HepG2 (cell line): Measurements from ENCODE around the gene TAS1R3. TPM values are rescaled to one million over a fixed set of nuclear protein-coding genes. Genes with fewer than 3 reads are reported as not detected.

Experiments used
- MAFF ChIP-seq: IDR thresholded peaks from 2 replicates; pipeline ENCODE4 v1.6.1; 2011; ENCODE audit warnings: low read depth, low read length, improper control_type of control experiment
- NR3C1 ChIP-seq: sonication (generic); formaldehyde crosslinking; IDR thresholded peaks from 2 replicates; pipeline ENCODE4 v1.4.0; 2020; ENCODE audit warnings: missing genetic modification reagents
- RXRA ChIP-seq: sonication (generic); formaldehyde crosslinking; IDR thresholded peaks from 2 replicates; pipeline ENCODE4 v1.5.1; 2020; ENCODE audit warnings: missing genetic modification reagents
- TARDBP ChIP-seq: sonication (generic); formaldehyde crosslinking; IDR thresholded peaks from 2 replicates; pipeline ENCODE4 v1.8.0; 2022; ENCODE audit warnings: mild to moderate bottlenecking, missing genetic modification reagents
- ZC3H13 ChIP-seq: sonication (generic); formaldehyde crosslinking; IDR thresholded peaks from 2 replicates; pipeline ENCODE4 v1.8.1; 2023; ENCODE audit warnings: mild to moderate bottlenecking, missing genetic modification reagents, moderate library complexity
- ZNF225 ChIP-seq: sonication (generic); formaldehyde crosslinking; IDR thresholded peaks from 2 replicates; pipeline ENCODE4 v1.4.0; 2020; ENCODE audit warnings: mild to moderate bottlenecking, missing genetic modification reagents
- ZNF350 ChIP-seq: sonication (generic); formaldehyde crosslinking; IDR thresholded peaks from 2 replicates; pipeline ENCODE4 v1.4.0; 2020; ENCODE audit warnings: mild to moderate bottlenecking, low read depth, missing genetic modification reagents, borderline replicate concordance
- polyA plus RNA-seq, 8 experiments: library from polyadenylated mRNA; depleted of rRNA in 3 of 8; stranded (reverse) in 7 of 8; unstranded in 1 of 8; fragments of >200 nt; fragmentation: Illumina TruSeq in 4 of 8; extraction: Trizol in 4 of 8; gene quantifications; 2 replicates each; pipeline versions ENCODE4 v1.2.1 to v1.2.3, GENCODE V29; 2011 to 2016; ENCODE audit warnings: low read depth in 4 of 8, missing spikeins in 1 of 8, mixed read lengths in 1 of 8; ENCODE audit not compliant: insufficient read depth in 1 of 8
- total RNA-seq, 5 experiments: library from RNA; depleted of rRNA; stranded (reverse); fragments of >200 nt; fragmentation: Illumina TruSeq; extraction: Trizol; gene quantifications; 2 replicates each; pipeline ENCODE4 v1.2.3, GENCODE V29; 2016; ENCODE audit warnings: low read depth in 1 of 5
- TF ChIP-seq, protein P1 (sequence below): sonication (generic); formaldehyde crosslinking; IDR thresholded peaks from 2 replicates; pipeline ENCODE4 v1.4.0; 2020; ENCODE audit warnings: missing genetic modification reagents
- TF ChIP-seq, protein P2 (sequence below): sonication (generic); formaldehyde crosslinking; IDR thresholded peaks from 2 replicates; pipeline ENCODE4 v1.5.0; 2020; ENCODE audit warnings: mild to moderate bottlenecking, missing genetic modification reagents
- TF ChIP-seq, protein P3 (sequence below): IDR thresholded peaks from 2 replicates; pipeline ENCODE4 v1.6.1; 2012; ENCODE audit warnings: low read length, improper control_type of control experiment
- TF ChIP-seq, protein P4 (sequence below): IDR thresholded peaks from 2 replicates; pipeline ENCODE4 v1.6.1; 2016; ENCODE audit warnings: mild to moderate bottlenecking
- TF ChIP-seq, protein P5 (sequence below): sonication (generic); formaldehyde crosslinking; IDR thresholded peaks from 2 replicates; pipeline ENCODE4 v1.4.0; 2020; ENCODE audit warnings: missing genetic modification reagents, mild to moderate bottlenecking, borderline replicate concordance

TAS1R3 gene
- total and polyA plus RNA-seq, 2 of the 13 experiments (the other 11 are each of a cell fraction or from before 2014, with no cell fraction given) = 0.13 to 0.15 TPM

DNA sequence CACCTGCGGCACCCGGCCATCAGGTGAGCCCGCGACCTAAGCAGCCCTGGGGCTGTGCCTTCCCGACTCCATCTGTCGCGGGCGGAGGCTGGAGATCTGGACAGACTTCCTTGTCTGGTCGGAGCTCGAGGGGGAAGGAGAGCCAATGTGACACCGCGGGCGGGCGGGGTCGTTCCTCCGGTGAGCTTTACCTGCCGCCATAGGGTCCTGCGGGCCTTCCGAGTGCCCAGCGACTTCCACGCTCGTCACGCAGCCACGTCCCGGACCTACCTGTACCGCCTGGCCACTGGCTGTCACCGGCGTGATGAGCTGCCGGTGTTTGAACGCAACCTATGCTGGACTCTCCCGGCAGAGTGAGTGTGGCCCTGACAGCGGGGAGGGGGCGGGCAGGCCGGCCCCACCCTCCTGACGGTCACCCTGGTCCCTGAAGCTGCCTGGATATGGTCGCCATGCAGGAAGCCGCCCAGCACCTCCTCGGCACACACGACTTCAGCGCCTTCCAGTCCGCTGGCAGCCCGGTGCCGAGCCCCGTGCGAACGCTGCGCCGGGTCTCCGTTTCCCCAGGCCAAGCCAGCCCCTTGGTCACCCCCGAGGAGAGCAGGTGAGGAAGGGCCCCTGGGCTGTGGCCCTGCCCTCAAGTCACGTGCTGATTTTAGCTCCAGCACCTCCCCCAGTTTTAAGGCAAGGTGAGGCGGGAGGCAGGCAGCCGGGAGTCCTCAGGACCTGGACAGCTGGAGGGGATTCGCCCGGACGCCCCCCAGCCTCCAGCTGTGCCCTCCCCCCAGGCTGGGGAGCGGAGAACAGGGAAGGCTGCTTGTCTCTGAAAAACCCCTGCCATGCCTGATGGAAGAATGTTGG is 21.6 kb upstream of the TAS1R3 start (continued):
- TF ChIP-seq, protein P1, sequence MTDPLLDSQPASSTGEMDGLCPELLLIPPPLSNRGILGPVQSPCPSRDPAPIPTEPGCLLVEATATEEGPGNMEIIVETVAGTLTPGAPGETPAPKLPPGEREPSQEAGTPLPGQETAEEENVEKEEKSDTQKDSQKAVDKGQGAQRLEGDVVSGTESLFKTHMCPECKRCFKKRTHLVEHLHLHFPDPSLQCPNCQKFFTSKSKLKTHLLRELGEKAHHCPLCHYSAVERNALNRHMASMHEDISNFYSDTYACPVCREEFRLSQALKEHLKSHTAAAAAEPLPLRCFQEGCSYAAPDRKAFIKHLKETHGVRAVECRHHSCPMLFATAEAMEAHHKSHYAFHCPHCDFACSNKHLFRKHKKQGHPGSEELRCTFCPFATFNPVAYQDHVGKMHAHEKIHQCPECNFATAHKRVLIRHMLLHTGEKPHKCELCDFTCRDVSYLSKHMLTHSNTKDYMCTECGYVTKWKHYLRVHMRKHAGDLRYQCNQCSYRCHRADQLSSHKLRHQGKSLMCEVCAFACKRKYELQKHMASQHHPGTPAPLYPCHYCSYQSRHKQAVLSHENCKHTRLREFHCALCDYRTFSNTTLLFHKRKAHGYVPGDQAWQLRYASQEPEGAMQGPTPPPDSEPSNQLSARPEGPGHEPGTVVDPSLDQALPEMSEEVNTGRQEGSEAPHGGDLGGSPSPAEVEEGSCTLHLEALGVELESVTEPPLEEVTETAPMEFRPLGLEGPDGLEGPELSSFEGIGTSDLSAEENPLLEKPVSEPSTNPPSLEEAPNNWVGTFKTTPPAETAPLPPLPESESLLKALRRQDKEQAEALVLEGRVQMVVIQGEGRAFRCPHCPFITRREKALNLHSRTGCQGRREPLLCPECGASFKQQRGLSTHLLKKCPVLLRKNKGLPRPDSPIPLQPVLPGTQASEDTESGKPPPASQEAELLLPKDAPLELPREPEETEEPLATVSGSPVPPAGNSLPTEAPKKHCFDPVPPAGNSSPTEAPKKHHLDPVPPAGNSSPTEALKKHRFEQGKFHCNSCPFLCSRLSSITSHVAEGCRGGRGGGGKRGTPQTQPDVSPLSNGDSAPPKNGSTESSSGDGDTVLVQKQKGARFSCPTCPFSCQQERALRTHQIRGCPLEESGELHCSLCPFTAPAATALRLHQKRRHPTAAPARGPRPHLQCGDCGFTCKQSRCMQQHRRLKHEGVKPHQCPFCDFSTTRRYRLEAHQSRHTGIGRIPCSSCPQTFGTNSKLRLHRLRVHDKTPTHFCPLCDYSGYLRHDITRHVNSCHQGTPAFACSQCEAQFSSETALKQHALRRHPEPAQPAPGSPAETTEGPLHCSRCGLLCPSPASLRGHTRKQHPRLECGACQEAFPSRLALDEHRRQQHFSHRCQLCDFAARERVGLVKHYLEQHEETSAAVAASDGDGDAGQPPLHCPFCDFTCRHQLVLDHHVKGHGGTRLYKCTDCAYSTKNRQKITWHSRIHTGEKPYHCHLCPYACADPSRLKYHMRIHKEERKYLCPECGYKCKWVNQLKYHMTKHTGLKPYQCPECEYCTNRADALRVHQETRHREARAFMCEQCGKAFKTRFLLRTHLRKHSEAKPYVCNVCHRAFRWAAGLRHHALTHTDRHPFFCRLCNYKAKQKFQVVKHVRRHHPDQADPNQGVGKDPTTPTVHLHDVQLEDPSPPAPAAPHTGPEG (CRISPR knock-in tag) = no peak
- TF ChIP-seq, protein P2, sequence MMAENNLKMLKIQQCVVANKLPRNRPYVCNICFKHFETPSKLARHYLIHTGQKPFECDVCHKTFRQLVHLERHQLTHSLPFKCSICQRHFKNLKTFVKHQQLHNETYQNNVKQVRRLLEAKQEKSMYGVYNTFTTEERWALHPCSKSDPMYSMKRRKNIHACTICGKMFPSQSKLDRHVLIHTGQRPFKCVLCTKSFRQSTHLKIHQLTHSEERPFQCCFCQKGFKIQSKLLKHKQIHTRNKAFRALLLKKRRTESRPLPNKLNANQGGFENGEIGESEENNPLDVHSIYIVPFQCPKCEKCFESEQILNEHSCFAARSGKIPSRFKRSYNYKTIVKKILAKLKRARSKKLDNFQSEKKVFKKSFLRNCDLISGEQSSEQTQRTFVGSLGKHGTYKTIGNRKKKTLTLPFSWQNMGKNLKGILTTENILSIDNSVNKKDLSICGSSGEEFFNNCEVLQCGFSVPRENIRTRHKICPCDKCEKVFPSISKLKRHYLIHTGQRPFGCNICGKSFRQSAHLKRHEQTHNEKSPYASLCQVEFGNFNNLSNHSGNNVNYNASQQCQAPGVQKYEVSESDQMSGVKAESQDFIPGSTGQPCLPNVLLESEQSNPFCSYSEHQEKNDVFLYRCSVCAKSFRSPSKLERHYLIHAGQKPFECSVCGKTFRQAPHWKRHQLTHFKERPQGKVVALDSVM (CRISPR knock-in tag) = no peak
- TF ChIP-seq, protein P3, sequence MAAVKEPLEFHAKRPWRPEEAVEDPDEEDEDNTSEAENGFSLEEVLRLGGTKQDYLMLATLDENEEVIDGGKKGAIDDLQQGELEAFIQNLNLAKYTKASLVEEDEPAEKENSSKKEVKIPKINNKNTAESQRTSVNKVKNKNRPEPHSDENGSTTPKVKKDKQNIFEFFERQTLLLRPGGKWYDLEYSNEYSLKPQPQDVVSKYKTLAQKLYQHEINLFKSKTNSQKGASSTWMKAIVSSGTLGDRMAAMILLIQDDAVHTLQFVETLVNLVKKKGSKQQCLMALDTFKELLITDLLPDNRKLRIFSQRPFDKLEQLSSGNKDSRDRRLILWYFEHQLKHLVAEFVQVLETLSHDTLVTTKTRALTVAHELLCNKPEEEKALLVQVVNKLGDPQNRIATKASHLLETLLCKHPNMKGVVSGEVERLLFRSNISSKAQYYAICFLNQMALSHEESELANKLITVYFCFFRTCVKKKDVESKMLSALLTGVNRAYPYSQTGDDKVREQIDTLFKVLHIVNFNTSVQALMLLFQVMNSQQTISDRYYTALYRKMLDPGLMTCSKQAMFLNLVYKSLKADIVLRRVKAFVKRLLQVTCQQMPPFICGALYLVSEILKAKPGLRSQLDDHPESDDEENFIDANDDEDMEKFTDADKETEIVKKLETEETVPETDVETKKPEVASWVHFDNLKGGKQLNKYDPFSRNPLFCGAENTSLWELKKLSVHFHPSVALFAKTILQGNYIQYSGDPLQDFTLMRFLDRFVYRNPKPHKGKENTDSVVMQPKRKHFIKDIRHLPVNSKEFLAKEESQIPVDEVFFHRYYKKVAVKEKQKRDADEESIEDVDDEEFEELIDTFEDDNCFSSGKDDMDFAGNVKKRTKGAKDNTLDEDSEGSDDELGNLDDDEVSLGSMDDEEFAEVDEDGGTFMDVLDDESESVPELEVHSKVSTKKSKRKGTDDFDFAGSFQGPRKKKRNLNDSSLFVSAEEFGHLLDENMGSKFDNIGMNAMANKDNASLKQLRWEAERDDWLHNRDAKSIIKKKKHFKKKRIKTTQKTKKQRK = no peak
- TF ChIP-seq ZNF350 (CRISPR knock-in tag) (peak; percentile 32; the same call in 1 of the 2 replicates), ZNF225 (CRISPR knock-in tag) (no peak), ZC3H13 (CRISPR knock-in tag) (peak; percentile 46; the same call in 1 of the 2 replicates), NR3C1 (no peak), RXRA (CRISPR knock-in tag) (no peak), TARDBP (no peak), MAFF (no peak)
- TF ChIP-seq, protein P4, sequence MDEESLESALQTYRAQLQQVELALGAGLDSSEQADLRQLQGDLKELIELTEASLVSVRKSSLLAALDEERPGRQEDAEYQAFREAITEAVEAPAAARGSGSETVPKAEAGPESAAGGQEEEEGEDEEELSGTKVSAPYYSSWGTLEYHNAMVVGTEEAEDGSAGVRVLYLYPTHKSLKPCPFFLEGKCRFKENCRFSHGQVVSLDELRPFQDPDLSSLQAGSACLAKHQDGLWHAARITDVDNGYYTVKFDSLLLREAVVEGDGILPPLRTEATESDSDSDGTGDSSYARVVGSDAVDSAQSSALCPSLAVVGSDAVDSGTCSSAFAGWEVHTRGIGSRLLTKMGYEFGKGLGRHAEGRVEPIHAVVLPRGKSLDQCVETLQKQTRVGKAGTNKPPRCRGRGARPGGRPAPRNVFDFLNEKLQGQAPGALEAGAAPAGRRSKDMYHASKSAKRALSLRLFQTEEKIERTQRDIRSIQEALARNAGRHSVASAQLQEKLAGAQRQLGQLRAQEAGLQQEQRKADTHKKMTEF (CRISPR knock-in tag) = no peak
- TF ChIP-seq, protein P5, sequence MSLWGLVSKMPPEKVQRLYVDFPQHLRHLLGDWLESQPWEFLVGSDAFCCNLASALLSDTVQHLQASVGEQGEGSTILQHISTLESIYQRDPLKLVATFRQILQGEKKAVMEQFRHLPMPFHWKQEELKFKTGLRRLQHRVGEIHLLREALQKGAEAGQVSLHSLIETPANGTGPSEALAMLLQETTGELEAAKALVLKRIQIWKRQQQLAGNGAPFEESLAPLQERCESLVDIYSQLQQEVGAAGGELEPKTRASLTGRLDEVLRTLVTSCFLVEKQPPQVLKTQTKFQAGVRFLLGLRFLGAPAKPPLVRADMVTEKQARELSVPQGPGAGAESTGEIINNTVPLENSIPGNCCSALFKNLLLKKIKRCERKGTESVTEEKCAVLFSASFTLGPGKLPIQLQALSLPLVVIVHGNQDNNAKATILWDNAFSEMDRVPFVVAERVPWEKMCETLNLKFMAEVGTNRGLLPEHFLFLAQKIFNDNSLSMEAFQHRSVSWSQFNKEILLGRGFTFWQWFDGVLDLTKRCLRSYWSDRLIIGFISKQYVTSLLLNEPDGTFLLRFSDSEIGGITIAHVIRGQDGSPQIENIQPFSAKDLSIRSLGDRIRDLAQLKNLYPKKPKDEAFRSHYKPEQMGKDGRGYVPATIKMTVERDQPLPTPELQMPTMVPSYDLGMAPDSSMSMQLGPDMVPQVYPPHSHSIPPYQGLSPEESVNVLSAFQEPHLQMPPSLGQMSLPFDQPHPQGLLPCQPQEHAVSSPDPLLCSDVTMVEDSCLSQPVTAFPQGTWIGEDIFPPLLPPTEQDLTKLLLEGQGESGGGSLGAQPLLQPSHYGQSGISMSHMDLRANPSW = no peak
